HS-27A (cell line): Measurements from ENCODE around the gene USH1G.
"Not testable (repeated sequence)": the region's sequence is repeated elsewhere in the genome, so short reads cannot be mapped to it uniquely, and the experiment has no call there.

Experiments
- DNase-seq: peaks from one replicate; pipeline ENCODE4 v3.0.0-alpha.2; 2012; ENCODE audit warnings: low read depth, missing footprints

USH1G gene

DNA sequence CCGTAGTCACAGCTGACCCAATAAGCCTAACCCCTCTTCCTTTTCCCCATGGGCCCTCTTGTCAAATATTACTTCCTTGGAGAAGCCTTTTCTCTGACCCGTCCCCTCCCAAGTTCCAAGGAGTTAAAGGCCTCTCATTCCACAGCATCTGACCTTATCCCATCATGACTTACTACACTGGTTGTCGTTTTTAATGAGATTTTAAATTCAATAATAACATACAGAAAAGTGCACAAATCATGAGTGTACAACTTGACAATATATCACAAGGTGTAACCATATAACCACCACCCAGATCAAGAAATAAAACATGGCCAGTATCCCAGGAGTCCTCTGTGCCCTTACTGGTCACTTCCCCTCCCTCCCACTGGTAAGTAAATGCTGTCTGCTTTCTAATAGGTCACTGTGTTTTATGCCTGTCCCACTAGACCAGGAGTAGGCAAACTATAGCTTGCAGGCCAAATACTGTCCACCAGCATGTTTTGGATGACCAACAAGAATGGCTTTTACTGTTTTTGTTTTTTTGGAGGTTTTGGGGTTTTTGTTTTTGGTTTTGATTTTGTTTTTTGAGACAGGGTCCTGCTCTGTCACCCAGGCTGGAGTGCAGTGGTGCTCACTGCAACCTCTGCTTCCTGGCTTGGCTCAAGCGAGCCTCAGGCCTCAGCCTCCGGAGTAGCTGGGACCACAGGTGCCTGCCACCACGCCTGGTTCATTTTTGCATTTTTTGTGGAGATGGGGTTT, 49.0 kb downstream of the USH1G start:
- no peak for DNase-seq

DNA sequence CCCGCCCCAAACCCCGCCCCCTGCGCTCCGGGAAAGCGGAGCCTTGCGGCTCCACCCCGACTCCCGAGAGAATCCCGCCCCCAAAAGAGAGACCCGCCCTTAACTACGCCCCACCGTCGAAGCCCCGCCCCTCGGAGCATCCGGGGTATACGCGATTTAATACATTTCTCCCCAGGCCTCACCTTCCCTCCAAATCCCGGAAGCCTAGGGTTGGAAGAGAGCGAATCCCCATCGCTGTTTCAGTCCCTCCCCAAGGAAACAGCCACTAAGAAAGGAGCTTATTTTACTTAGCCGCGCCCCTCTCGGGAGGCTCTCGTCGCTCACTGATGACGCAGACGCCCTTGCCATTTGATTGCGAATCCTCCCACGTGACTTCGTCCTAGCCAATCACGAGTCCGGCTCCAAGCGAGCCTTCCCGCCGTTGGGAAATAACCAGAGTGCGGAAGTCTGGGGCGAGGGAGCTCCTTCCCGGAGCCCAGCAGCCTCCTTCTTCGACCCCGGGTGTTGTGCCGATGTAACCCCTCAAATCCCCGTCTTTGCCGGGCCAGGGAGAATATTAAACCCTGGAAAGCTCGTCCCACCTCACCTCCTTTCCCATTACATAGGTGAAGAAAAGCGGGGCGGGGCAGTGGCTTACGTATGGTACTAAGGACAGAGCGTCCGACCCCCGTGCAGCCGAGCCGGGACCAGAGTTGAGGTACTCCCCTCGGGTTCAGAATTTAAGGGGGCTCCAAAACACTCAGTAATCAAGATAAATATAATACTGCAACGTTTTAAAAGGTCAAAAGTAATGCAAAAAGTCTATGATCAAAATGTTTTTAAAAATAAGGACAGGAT, 49.8 kb downstream of the USH1G start:
- peak; percentile 93 for DNase-seq

DNA sequence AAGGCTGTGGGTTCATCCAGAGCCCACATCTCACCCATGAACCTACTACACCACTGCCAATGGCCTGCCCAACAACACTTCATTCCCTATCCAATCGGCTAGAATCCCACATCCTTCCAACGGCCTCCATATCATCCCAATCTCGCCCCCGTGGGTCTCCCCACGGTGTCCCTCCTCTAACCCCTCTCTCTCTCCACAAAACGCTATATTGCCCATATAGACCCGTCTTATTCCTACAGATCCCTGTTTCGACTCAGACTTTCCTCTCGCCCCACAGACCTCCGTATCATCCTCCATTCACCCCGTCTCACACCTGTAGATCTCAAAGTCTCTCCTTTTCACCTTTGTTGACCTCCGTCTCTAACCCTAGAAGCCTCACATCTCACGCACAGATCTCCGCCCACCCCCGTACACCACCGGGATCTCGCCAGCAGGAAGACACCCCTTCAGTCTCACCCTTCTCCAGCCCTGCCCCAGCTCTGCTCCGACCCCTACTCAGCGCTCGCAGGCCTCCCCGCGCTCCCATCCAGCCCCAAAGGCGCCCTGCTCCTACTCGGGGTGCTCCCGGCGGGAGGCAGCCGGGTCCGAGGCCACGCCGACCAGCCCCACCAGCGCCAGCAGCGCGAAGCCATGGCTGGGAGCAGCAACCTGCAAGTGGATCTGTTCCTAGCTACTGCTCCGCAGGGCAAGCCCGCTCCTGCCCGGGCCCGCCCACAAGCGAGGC, 50.6 kb downstream of the USH1G start, which contains the start of gene FDXR:
Gene FDXR, minus strand, starts transcription at position 682 of the 724 bp plus-strand sequence. Its CDS starts 50 bp downstream, at position 632.
- no peak for DNase-seq

DNA sequence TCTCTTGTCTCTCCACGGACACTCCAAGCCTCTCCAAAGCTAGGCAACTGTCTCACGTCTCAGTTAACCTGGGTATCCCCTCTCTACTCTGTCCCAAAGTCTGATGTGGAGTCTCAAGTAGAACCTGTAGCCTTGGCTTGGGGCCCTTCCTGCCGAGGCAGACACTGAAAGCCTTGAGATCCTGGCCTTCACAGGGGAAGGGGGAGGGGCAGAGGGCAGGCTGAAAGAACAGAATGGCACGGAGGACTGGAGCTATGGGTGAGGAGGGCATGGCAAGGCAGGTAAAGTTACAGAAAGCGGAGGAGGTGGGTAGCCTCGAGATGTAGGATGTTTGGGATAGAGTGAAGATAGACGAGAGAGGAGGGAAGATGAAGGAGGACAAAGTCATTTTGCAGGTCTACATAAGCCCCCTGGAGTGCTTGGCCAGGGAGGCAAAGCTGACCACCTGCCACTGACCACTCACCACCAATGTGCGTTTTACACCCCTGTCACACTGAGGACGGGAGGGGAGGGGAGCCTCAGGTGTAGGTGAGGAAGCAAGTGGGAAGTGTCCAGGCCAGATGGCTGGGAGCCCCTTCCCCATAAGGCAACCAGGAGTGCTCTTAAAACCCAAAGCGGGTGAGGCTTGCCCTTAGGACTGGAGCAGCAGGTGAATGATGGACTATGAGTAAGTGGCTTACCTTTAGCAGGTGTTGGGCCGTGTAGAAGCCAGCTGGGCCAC, 51.5 kb downstream of the USH1G start:
- no peak for DNase-seq

DNA sequence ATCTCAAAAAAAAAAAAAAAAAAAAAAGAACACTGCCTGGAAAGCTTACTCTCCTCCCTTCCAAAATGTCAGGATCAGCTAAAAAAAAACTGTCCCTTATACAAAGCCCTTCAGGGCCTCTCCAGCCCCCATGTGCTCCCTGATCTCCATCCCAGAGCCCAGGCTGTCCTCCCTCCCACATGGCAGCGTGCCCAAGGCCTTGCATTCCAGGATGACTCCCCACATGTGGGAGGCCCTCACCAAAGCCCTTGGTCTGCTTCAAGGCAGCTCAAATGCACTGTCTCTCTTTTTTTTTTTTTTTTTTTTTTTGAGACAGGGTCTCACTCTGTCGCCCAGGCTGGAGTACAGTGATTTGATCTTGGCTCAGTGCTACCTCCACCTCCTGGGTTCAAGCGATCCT, 52.5 kb downstream of the USH1G start:
- DNase-seq = no peak

DNA sequence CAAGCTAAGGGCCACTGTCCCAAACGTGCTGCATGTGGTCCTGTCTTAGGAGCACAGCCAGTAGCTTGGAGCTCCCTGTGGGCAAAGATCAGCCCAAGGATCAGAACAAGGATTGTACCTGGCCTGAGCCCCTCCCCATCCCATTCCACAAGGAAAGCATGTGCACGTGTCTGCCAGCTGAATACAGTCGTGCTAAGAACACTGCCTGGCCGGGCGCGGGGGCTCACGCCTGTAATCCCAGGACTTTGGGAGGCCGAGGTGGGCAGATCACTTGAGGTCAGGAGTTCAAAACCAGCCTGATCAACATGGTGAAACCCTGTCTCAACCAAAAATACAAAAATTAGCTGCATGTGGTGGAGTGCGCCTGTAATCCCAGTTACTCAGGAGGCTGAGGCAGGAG, 53.0 kb downstream of the USH1G start:
- DNase-seq = not testable (repeated sequence)

DNA sequence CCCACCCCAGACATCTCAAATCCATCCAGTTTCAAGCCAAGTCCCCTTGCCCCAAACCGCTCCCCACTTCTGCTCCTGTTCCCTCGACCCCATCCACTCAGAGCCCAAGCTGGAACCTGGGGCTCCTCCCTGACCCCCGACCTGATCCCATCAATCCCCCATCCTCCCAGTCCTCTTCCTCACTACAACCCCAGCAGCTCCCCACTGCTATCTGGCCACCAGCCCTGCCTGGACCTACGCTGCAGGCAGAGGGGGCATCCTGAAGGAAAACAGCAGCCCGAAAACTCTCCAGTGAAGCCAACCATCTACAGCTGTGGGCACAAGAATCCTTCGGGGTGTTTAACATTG, 54.2 kb downstream of the USH1G start:
- DNase-seq = no peak

DNA sequence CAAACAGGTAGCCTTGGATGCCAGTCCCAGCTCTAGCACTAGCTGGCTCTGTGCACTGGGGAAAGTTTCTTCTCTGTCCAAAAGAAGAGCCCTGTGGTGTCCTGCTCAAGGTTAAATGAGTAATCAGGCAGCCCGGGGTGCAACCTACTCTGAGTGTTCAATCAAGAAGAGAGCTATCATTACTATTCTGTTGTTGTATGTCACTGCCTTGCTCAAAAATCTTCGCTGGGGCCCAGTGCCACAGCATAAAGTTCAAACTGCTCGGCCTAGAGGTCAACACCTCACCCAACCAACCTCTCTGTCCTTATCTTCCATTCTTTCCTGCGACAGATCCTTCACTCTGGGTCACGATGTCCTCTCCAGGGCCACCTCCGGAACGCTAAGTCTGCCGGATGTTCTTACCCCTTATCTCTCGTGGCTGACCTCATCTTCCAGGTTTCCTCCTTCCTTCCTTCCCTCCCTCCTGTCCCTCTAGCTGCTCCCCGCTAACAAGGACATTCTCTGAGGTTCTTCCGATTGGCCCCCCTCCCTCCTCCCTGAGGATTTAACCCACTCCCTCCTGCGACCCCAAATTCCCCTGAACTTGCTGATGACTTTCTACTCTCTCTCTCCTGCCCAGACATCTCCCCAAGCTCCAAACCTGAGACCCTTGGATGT, 54.7 kb downstream of the USH1G start:
- no peak for DNase-seq

DNA sequence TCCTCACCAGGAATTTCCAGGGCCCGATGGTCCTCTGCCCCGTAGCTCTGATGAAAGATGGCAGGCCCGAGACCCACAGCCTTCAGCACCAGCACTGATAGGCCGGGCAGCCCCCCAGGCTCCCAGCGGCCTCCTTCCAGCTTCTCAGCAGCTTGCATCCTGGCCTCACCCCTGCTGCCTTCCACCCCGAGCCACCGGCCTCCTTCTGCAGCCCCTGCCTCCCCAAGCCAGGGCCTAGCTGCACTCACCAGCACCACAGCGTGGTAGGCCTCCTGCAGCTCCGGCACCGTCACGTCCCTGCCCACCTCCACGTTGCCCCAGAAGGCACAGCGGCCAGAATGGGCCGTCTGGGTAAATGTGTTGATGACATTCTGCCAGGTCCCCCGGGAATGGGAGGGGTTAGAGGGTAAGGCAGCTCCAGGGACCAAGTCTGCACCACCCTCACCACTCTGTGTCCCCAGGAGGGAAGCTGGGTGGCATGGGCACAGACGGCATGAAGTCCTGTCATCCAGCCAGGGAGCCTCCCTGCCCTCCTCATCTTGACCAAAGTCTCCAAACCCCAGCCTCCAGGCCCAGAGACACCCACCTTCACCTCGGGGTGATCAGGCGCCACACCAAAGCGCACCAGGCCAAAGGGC, 56.7 kb downstream of the USH1G start:
- no peak for DNase-seq
